NCI-H1105 treated with DMSO at 0.1 percent for 48 hours (cell line): ENCODE results near the gene TRAF3IP1.
"Not testable (repeated sequence)": the region's sequence is repeated elsewhere in the genome, so short reads cannot be mapped to it uniquely, and the experiment has no call there.

ENCODE experiments used
- DNase-seq: peaks from one replicate; lab custom pipeline; 2025; lab: John Stamatoyannopoulos, UW

Gene TRAF3IP1

GRCh38 chr2:238320246-238320647, at the start of gene TRAF3IP1:
Gene TRAF3IP1, plus strand, starts transcription at chr2:238320518. Its CDS starts 145 bp downstream, at chr2:238320663.
- DNase-seq = peak; percentile 85

GRCh38 chr2:238270606-238271005, 49.7 kb upstream of the TRAF3IP1 start:
- DNase-seq = no peak

GRCh38 chr2:238271061-238271554, 49.2 kb upstream of the TRAF3IP1 start:
- DNase-seq = no peak

- not testable (repeated sequence) for DNase-seq
Observed at GRCh38 chr2:238271686-238272085, 48.6 kb upstream of the TRAF3IP1 start.

GRCh38 chr2:238272156-238272555, 48.2 kb upstream of the TRAF3IP1 start:
- no peak for DNase-seq

- not testable (repeated sequence) for DNase-seq
Observed at GRCh38 chr2:238273433-238273832, 46.9 kb upstream of the TRAF3IP1 start.

- no peak for DNase-seq
Observed at GRCh38 chr2:238274152-238274865, 46.0 kb upstream of the TRAF3IP1 start.

GRCh38 chr2:238277695-238278094, 42.6 kb upstream of the TRAF3IP1 start:
- DNase-seq = no peak

GRCh38 chr2:238278626-238279323, 41.5 kb upstream of the TRAF3IP1 start:
- no peak for DNase-seq

GRCh38 chr2:238279324-238279682, 41.0 kb upstream of the TRAF3IP1 start:
- DNase-seq = no peak

GRCh38 chr2:238280083-238280825, 40.1 kb upstream of the TRAF3IP1 start:
- DNase-seq = no peak

- no peak for DNase-seq
Observed at GRCh38 chr2:238281826-238282480, 38.4 kb upstream of the TRAF3IP1 start.

GRCh38 chr2:238282861-238283738, 37.2 kb upstream of the TRAF3IP1 start:
- no peak for DNase-seq

GRCh38 chr2:238284802-238285515, 35.4 kb upstream of the TRAF3IP1 start:
- no peak for DNase-seq

GRCh38 chr2:238285653-238286082, 34.6 kb upstream of the TRAF3IP1 start:
- no peak for DNase-seq

- no peak for DNase-seq
Observed at GRCh38 chr2:238286095-238286494, 34.2 kb upstream of the TRAF3IP1 start.

GRCh38 chr2:238286551-238286950, 33.8 kb upstream of the TRAF3IP1 start:
- no peak for DNase-seq

GRCh38 chr2:238286987-238287736, 33.2 kb upstream of the TRAF3IP1 start:
- no peak for DNase-seq
